Rectal smooth muscle tissue (tissue), 1 donor: ENCODE measurements around the gene PCMTD2.
"Not testable (repeated sequence)": the region's sequence is repeated elsewhere in the genome, so short reads cannot be mapped to it uniquely, and the experiment has no call there.

Experiments used
- H3K27ac ChIP-seq: one replicate; pipeline ENCODE4 v1.7.0; 2013; ENCODE audit warnings: low read depth, low read length, inconsistent platforms
- H3K27me3 ChIP-seq: one replicate; pipeline ENCODE4 v1.7.0; 2013; ENCODE audit warnings: low read length; ENCODE audit not compliant: control insufficient read depth, insufficient read depth
- H3K36me3 ChIP-seq: one replicate; pipeline ENCODE4 v1.7.0; 2013; ENCODE audit warnings: low read length; ENCODE audit not compliant: control insufficient read depth, insufficient read depth
- H3K4me1 ChIP-seq: one replicate; pipeline ENCODE4 v1.7.0; 2013; ENCODE audit warnings: low read length; ENCODE audit not compliant: control insufficient read depth, insufficient read depth
- H3K4me3 ChIP-seq: one replicate; pipeline ENCODE4 v1.7.0; 2013; ENCODE audit warnings: low read length
- H3K9ac ChIP-seq: one replicate; pipeline ENCODE4 v1.7.0; 2013; ENCODE audit warnings: low read length

The PCMTD2 gene

GRCh38 chr20:64315884-64316283 lies 60.3 kb downstream of the PCMTD2 start:
- H3K27ac ChIP-seq, H3K36me3 ChIP-seq, H3K27me3 ChIP-seq, H3K4me3 ChIP-seq, H3K9ac ChIP-seq, H3K4me1 ChIP-seq: not testable (repeated sequence)

- not testable (repeated sequence) for H3K36me3 ChIP-seq, H3K27ac ChIP-seq, H3K4me3 ChIP-seq, H3K9ac ChIP-seq, H3K4me1 ChIP-seq, H3K27me3 ChIP-seq
Measured at GRCh38 chr20:64316415-64317083, 61.0 kb downstream of the PCMTD2 start.

- not testable (repeated sequence) for H3K4me1 ChIP-seq, H3K36me3 ChIP-seq, H3K27me3 ChIP-seq, H3K9ac ChIP-seq, H3K27ac ChIP-seq, H3K4me3 ChIP-seq
Measured at GRCh38 chr20:64317331-64317730, 61.8 kb downstream of the PCMTD2 start.

- H3K9ac ChIP-seq, H3K4me1 ChIP-seq, H3K36me3 ChIP-seq, H3K27me3 ChIP-seq, H3K4me3 ChIP-seq, H3K27ac ChIP-seq: not testable (repeated sequence)
Measured at GRCh38 chr20:64318056-64318455, 62.5 kb downstream of the PCMTD2 start.

GRCh38 chr20:64322031-64322789 lies 66.7 kb downstream of the PCMTD2 start:
- H3K36me3 ChIP-seq, H3K9ac ChIP-seq, H3K4me3 ChIP-seq, H3K27ac ChIP-seq, H3K4me1 ChIP-seq, H3K27me3 ChIP-seq: not testable (repeated sequence)
